ENCODE measurements around the gene LRRC73. TPM values are rescaled to one million over a fixed set of nuclear protein-coding genes. Genes with fewer than 3 reads are reported as not detected.
"Not testable (repeated sequence)": the region's sequence is repeated elsewhere in the genome, so short reads cannot be mapped to it uniquely, and the experiment has no call there.

The LRRC73 gene, protein sequence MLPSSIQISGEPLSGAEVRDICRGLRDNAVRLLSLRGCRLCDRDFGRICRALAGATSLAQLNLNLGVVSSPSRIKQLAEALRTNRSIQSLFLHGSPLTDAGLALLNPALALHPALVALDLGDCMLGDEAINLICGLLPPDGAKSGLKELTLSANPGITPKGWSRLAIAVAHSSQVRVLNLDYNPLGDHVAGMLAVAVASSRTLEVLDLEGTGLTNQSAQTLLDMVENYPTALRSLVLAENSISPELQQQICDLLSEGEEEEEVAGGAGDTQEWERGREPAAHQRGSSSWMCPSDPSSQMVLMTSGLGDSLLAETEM
- total RNA-seq = not detected

DNA sequence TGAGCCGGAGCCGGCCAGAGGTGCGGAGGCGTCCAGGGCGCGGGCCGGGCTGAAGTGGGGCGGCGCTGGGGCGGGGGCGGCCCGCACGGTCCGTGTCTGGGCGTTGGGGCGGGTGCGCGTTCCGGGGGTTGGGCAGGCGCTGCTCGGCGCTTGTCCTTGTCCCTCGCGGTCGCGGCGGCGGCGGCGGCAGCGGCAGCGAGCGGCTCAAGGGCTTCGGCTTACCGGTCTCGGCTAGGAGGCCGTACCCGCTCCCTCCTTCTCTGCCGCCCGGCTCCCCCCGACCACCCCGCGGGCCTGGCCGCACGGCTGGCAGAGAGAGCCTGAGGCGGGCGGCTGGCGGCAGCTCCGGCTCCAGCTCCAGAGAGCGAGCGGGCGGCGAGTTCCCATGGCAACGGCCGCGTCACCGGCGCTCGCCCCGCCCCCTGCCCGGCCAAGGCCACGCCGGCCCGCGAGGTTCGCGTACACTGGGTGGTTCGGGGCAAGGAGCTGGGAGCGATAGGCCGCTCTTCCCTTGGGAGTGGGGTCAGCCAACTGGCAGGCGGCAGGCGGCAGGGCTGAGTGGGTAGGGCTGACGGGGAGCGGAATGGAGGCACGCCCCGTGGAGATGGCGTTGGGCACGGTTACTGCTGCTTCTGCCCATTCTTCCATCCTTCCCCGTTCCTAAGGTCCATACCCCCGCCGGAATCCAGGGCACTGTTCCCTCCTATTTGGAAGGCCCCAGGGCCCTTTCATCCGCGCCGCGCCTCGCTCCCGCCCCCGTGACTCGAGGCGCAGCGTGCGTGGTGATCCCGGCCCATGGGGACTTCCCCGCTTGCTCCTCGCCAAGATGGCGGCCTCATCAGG lies at the start of gene LRRC73:
TSS of gene LRRC73 (minus strand) at position 363 of the 843 bp plus-strand sequence. CDS start 561 bp downstream, outside the sequence.
- H3K36me3 ChIP-seq = peaks cover 34 to 48% of the 10 kb centered on the region in 2 donors
- peak within 1 kb of the TSS; percentile 28 to 61 for H3K27ac ChIP-seq
- TF ChIP-seq, protein P1, sequence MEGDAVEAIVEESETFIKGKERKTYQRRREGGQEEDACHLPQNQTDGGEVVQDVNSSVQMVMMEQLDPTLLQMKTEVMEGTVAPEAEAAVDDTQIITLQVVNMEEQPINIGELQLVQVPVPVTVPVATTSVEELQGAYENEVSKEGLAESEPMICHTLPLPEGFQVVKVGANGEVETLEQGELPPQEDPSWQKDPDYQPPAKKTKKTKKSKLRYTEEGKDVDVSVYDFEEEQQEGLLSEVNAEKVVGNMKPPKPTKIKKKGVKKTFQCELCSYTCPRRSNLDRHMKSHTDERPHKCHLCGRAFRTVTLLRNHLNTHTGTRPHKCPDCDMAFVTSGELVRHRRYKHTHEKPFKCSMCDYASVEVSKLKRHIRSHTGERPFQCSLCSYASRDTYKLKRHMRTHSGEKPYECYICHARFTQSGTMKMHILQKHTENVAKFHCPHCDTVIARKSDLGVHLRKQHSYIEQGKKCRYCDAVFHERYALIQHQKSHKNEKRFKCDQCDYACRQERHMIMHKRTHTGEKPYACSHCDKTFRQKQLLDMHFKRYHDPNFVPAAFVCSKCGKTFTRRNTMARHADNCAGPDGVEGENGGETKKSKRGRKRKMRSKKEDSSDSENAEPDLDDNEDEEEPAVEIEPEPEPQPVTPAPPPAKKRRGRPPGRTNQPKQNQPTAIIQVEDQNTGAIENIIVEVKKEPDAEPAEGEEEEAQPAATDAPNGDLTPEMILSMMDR (IDR thresholded peaks at IDR 0.05) = no peak
- H3K4me1 ChIP-seq = peaks cover 8 to 18% of the 10 kb centered on the region in 2 donors
- no peaks in the 10 kb centered on the region for H3K9me3 ChIP-seq
- no peaks in the 10 kb centered on the region for H3K27me3 ChIP-seq
- peak within 1 kb of the TSS; percentile 72 to 91 for H3K4me3 ChIP-seq
- DNase-seq (ENCODE audit: low spot score in 2 of 2) = peak; percentile 63 to 94
- intact Hi-C loops (cut with DNase I) = loop anchor here (1.0 to 10.0 kb wide), 5 partner anchors 141 to 1585 kb away; partner anchors contain the start of genes BYSL, DNPH1, MED20 and MRPS10

DNA sequence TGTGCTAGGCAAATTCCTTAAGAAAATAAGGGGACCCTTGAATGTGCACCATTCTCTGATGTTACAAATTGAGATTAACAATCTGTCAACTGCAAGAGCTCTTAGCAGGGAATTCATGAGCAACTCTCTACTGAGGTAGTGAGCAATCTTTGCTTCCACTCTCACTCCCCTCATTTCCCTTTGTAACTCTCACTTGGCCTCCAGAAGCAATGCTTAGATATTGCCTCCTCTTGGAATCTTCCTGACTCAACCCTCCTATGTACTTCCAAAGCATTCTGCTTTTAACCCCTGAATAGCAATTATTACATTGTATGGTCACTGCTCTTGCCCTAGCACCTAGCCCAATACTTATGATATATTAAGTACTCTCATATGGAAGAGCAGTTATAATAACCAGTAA lies 49.2 kb upstream of the LRRC73 start:
- DNase-seq (ENCODE audit: low spot score in 2 of 2) = no peak
- TF ChIP-seq, protein P1 (IDR thresholded peaks at IDR 0.05) = no peak
- H3K4me1 ChIP-seq = no peaks in the 10 kb centered on the region
- H3K9me3 ChIP-seq = no peaks in the 10 kb centered on the region
- peaks cover 66 to 88% of the 10 kb centered on the region in 2 donors for H3K36me3 ChIP-seq
- H3K27me3 ChIP-seq = no peaks in the 10 kb centered on the region
- H3K4me3 ChIP-seq = no peak overlapping the region
- intact Hi-C loops (cut with DNase I) = no loop called here
- no peak overlapping the region for H3K27ac ChIP-seq

DNA sequence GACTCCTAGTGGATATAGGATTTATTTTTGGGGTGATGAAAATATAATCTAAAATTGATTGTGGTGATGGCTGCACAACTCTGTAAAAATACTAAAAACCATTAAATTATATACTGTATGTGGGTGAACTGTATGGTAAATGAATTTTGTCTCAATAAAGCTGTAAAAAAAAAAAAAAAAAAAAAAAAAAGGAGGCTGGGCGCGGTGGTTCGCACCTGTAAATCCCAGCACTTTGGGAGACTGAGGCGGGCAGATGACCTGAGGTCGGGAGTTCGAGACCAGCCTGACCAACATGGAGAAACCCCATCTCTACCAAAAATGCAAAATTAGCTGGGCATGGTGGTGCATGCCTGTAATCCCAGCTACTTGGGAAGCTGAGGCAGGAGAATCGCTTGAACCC lies 47.5 kb upstream of the LRRC73 start:
- H3K27me3 ChIP-seq; H3K4me1 ChIP-seq; H3K9me3 ChIP-seq; intact Hi-C loops (cut with DNase I); H3K27ac ChIP-seq; DNase-seq (ENCODE audit: low spot score in 2 of 2); H3K4me3 ChIP-seq: not testable (repeated sequence)
- H3K36me3 ChIP-seq = peaks cover 70 to 90% of the 10 kb centered on the region in 2 donors

DNA sequence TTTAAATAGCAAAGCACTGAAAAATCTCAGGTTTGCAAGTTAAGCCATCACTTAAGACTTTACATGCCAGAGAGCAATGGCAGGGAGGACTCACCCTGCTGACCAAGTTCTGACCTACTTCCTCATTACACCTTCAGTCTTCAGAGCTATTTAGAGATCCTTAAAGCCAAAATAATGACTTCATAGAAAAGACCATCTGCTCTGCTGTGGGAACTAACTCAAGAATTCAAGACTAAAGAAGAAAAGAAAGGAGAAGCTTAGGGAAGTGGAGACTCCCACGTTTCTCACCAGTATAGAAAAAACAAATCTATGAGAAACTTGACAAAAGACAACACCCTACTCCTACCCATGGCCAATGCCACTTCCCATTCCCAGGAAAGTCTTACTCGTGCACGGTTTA lies 37.1 kb upstream of the LRRC73 start:
- H3K27ac ChIP-seq = no peak overlapping the region
- H3K4me3 ChIP-seq = no peak overlapping the region
- TF ChIP-seq, protein P1 (IDR thresholded peaks at IDR 0.05) = no peak
- H3K27me3 ChIP-seq = no peaks in the 10 kb centered on the region
- H3K36me3 ChIP-seq = peaks cover 77 to 87% of the 10 kb centered on the region in 2 donors
- H3K9me3 ChIP-seq = no peaks in the 10 kb centered on the region
- no peak for DNase-seq (ENCODE audit: low spot score in 2 of 2)
- intact Hi-C loops (cut with DNase I) = no loop called here
- H3K4me1 ChIP-seq = no peaks in the 10 kb centered on the region

DNA sequence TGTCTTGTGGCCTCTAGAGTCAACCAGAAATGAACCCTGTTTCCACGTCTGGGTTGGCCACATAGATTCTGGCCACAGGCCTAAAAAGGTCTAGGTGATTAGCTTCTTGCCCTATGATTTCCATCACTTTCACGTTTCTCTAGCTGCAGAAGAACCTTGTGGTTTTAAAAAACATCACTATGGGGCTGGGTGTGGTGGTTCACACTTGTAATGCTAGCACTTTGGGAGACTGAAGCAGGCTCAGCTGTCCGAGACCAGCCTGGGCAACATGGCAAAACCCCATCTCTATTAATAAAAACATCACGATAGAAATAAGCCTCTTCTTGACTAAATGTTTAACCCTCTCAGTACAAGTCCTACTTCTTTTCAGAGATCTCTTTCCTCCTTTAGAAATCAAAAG lies 34.3 kb upstream of the LRRC73 start:
- Histone ChIP-seq H3K4me3 (no peak overlapping the region), H3K27me3 (no peaks in the 10 kb centered on the region), H3K27ac (no peak overlapping the region), H3K4me1 (no peaks in the 10 kb centered on the region), H3K9me3 (no peaks in the 10 kb centered on the region), H3K36me3 (peaks cover 63 to 84% of the 10 kb centered on the region in 2 donors)
- no peak for DNase-seq (ENCODE audit: low spot score in 2 of 2)
- TF ChIP-seq, protein P1 (IDR thresholded peaks at IDR 0.05) = no peak
- intact Hi-C loops (cut with DNase I) = no loop called here
